ENCODE results near the gene CILP2.

The CILP2 gene

DNA sequence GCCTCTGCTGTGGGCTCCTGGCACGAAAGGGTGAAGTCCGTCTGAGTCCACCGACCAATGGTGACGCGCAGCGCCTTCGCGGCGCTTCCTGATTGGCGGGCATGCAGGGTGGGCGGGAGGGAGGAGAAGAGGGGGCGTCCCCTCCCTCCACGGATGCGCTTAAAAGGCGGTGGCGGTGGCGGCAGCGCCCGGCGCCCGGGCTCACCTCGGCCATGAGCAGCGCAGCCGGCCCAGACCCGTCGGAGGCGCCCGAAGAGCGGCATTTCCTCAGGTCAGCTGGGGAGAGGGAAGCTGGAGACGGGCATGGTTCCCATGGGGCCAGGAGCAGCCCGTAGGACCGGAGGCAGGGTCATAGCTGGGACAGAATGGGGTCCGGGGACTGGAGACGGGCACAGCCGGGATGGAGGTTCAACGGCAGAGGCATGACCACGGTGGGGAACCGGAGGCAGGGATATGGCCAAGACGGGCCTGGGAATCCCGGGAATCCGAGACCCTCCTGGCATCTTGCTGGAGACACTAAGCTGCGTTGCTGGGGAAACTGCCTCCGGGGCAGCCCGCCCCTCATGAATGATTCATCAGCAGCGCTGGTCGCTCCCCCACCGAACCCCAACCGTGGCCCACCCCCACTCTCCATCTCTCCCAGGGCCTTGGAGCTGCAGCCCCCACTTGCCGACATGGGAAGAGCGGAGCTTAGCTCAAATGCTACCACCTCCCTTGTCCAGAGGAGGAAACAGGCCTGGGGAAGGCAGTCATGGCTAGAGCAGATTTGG lies 9.2 kb upstream of the CILP2 start, which contains the start of gene YJEFN3:
Gene YJEFN3 (plus strand): TSS at position 191 of the 770 bp plus-strand sequence. CDS start 22 bp downstream, at position 213.
- DNase-seq (ENCODE audit: low read depth), result no peak

GRCh38 chr19:19529783-19530422 lies 8.2 kb upstream of the CILP2 start:
- DNase-seq (ENCODE audit: low read depth), result no peak

GRCh38 chr19:19530423-19530804 lies 7.7 kb upstream of the CILP2 start:
- DNase-seq (ENCODE audit: low read depth), result no peak

DNA sequence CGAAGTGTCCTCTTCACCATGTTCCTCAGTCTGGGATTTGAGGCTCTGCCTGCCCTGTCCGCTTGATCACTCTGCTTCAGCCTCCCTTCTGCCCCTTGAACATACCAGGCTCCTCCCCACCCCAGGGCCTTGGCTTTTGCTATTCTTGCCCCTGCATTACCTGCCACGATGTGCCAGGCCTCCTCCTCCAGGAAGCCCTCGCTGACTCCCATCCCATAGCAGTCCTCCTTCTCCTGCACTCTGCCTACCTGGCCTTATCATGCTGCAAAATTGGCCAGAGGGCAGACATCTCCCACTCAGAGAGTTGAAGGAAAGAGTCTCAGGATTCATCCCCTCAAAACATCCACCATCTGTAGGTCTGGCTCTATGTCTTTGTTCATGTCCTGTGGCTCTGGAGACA lies 7.2 kb upstream of the CILP2 start:
- DNase-seq (ENCODE audit: low read depth), result no peak

DNA sequence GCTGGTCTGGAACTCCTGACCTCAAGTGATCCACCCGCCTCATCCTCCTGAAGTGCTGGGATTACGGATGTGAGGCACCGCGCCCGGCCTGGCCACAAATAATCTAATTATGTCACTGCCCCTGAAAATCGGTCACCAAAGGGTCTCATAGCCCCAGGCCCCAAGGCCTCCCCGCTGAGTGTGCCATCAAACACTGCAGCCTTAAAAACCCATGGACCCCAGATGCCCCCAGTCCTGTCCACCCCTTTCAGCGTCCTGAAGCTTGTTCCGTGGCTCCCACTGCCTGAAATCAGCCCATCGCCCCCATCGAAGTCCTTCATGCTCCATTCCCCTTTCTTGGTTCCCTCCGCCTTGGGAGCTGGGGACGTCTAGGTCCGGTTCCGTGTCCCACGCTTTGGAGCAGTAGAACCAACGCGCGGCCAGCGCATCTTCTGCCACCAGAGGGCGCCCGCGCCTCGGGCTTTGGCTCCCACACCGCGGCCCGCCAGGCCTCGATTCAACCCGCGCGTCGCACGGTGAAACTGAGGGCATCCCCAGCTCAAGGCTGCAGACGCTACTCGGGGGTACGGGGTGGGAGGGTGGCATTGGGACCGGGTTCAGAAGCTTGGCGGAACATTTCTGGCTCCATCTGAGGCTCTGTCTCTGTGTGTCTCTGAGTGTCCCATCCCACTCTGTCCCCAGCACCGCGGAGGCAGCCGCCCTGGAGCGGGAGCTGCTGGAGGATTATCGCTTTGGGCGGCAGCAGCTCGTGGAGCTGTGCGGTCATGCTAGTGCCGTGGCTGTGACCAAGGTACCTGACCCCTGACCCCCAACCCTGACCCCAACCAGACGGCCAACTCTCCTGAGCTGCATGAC lies 5.9 kb upstream of the CILP2 start:
- DNase-seq (ENCODE audit: low read depth), result peak; percentile 90

- DNase-seq (ENCODE audit: low read depth), result no peak
These were observed 5.0 kb upstream of the CILP2 start for GRCh38 chr19:19532806-19533701.

DNA sequence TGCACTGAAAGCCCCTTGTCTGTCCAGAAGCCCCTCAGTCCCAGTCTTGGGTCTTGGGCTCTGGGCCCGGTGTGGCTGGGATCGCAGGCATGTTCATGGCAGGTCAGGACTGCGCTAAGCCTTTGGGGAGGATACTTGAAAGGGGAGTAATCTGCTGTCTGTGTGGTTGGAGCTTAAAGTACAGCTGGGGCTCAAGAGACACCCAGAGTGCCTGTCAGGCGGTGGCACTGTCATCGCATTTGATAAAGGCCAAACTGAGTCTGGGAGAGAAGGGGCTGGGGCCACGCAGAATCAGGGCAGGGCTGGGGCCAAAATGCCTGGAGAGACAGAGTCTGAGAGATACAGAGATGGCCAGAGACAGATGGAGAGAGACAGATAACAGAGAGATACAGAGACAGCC lies 4.2 kb upstream of the CILP2 start:
- no peak for DNase-seq (ENCODE audit: low read depth)

GRCh38 chr19:19534556-19535265 lies 3.4 kb upstream of the CILP2 start:
- no peak for DNase-seq (ENCODE audit: low read depth)

DNA sequence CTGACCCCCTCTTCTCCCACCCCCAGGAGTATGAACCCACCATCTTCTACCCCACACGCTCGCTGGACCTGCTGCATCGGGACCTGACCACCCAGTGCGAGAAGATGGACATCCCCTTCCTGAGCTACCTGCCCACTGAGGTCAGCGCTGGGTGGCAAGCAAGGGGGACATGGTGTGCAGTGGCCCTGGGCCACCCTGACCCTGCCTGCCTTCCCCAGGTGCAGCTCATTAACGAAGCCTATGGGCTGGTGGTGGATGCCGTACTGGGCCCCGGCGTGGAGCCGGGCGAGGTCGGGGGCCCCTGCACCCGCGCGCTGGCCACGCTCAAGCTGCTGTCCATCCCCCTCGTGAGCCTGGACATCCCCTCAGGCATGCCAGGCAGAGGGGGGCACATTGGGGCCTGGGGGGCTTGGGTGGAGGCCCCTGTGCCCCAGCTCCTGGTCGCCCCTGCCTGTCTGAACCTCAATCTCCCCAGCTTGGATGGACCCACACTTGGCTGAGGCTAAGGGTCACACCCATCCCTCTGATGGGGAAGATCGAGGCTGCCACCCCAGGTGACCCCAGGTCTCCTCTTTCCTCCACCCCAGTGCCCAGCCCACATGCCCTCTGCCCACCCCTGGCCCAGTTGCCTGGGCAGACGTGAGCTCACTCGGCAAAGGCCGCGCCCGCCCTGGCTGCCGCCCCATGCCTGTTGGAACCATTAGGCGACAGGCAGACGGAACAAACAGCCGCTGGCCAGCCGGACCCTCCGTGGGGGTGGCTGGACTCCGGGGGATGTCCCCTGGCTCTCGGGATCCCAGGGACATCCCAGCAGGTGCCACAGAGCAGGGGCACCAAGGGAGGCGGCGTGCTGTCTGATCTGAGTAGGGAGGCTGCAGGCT lies 2.5 kb upstream of the CILP2 start:
- DNase-seq (ENCODE audit: low read depth), result no peak

DNA sequence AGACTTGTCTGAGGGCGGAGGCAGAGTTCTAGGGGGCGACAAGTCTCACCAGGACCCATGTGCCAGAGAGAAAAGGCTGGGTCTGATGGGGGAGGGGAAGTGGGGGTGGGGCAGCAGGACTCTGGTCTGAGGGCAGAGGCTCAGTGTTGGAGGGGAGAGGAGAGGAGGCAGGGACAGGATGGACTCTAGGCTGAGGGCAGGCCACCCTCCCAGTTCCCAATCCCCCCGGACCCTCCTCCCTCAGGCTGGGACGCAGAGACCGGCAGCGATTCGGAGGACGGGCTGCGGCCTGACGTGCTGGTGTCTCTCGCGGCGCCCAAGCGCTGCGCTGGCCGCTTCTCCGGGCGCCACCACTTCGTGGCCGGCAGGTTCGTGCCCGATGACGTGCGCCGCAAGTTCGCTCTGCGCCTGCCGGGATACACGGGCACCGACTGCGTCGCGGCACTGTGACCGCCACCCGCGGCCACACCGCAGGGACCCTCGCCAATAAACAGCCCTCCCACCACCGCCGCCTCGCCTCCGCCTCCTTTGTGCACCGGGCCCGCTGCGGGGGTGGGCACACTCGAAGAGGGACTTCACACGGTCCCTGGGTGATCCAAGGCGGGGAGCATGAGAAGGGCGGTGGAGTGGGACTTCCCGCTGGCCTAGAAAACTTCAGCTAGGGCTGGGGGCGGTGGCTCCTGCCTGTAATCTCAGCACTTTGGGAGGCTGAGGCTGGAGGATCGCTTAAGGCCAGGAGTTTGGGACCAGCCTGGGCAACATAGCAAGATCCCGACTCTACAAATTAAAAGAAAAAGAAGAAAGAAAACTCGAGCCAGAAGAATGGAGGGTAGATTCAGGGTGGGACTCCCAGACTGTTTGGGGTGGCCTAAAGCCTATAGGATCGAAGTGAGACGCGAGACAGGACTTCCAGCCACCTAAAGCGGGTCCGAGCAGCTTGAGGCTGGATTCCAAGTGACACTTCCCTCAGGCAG lies 703 bp upstream of the CILP2 start:
- no peak for DNase-seq (ENCODE audit: low read depth)

DNA sequence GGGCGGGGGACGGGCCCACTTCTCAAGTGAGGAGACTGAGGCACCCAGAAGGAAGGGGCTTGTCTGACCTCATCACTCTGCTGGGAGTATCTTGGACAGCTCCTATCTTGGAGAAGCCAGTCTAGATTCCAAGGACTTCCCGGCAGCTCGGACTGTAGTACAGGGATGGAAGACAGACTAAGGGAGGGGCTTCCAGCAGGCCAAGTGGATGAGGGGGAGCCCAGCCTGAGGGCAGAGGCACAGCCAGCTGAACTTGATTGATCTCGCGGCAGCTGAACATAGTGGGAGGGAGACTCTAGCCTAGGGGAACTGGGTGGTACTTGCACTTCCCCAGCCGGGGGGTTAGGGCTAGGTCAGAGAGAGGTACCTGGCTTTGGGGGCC lies 711 bp downstream of the CILP2 start:
- no peak for DNase-seq (ENCODE audit: low read depth)

DNA sequence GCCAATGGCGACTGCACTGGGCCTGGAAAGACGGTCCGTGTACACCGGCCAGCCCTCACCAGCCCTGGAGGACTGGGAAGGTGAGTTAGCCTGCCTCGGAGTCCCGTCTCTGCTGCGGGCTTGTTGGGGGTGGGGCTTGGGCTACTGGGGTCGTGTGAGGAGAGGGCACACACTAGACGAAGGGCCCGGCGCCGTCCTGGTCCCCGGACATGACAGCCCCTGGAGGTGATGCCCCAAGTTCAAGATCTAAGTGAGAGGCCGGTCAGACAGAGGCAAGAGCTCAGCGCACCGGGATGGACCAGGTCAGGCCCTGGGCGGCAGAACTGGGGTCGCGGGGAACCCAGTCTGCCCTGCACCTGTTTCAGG lies 1.6 kb downstream of the CILP2 start:
- DNase-seq (ENCODE audit: low read depth), result no peak

DNA sequence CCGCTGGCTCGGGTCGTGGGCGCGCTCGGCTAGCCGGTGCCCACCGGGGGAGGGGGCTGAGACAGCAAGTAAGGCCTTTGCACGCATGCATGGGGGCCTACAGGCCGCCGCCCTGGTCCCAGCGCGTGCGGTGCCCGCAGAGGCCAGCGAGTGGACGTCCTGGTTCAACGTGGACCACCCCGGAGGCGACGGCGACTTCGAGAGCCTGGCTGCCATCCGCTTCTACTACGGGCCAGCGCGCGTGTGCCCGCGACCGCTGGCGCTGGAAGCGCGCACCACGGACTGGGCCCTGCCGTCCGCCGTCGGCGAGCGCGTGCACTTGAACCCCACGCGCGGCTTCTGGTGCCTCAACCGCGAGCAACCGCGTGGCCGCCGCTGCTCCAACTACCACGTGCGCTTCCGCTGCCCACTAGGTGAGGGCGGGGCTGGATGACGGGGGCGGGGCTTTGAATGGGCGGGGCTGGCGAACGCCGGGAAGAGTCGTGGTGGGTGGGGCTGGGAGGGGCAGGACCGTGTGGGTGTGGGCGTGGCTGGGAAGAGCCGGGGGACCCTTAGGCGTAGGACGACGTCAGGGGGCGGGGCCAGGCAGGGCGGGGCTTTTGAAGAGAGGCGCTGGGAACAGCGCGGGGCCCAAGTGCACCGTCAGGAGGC lies 2.1 kb downstream of the CILP2 start:
- peak; percentile 38 for DNase-seq (ENCODE audit: low read depth)

- peak; percentile 43 for DNase-seq (ENCODE audit: low read depth)
These were observed 2.9 kb downstream of the CILP2 start for GRCh38 chr19:19540715-19541515.

DNA sequence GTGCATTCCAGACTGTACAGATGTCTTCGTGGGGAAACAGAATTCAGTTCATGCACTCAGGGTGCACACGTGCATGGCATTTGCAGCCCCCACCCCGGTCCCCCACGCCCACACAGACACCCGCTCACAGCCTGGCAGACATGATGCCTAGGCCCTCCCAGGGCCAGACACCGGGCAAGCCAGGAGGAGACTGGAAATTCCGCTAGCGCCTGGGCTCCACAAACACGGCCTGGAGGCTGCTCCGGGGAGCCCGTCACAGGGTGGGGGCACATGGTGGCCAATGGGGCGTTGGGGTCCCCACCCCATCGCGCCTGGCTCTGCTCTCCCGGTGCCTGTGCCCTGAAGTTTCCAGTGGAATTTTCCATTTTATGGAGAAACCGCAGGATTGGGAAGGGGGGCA lies 3.6 kb downstream of the CILP2 start:
- no peak for DNase-seq (ENCODE audit: low read depth)

DNA sequence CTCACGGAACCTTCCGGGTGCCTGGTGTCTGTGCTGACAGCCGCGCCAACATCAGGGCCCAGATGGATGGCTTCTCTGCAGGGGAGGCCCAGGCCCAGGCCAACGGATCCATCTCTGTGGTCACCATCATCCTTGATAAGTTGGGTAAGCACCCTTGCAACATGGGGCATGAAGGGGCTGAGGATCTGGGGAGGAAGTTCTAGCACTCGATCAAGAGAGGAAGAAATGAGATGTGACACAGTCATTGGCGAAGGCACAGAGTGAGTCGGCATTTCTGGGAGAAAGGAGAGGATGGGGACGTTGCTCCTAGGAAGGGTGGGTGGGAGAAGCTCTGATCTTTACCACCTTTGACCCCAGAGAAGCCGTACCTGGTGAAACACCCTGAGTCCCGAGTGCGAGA lies 4.4 kb downstream of the CILP2 start:
- DNase-seq (ENCODE audit: low read depth), result no peak

GRCh38 chr19:19543101-19543500 lies 5.0 kb downstream of the CILP2 start:
- DNase-seq (ENCODE audit: low read depth), result no peak

DNA sequence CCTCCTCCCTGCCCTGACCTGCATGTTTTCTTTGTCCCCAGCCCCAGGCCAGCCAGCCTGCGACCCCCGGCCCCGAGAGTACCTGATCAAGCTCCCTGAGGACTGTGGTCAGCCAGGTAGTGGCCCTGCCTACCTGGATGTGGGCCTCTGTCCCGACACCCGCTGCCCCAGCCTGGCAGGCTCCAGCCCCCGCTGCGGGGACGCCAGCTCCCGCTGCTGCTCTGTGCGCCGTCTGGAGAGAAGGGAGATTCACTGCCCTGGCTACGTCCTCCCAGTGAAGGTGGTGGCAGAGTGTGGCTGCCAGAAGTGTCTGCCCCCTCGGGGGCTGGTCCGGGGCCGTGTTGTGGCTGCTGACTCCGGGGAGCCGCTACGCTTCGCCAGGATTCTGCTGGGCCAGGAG lies 5.6 kb downstream of the CILP2 start:
- no peak for DNase-seq (ENCODE audit: low read depth)
